Hepatocyte (in vitro differentiated cells): ENCODE measurements around the gene HECTD2.

Experiments
- CTCF ChIP-seq: fragments of 200-600 bp; sonication (generic); IDR thresholded peaks from 2 replicates; pipeline ENCODE4 v1.5.1; 2016; ENCODE audit warnings: antibody characterized with exemption, mild to moderate bottlenecking; ENCODE audit not compliant: poor library complexity
- EZH2 ChIP-seq: fragments of 200-600 bp; sonication (generic); IDR thresholded peaks from 2 replicates; pipeline ENCODE4 v1.6.1; 2016; ENCODE audit warnings: antibody characterized with exemption, mild to moderate bottlenecking, borderline replicate concordance
- EZH2phosphoT487 ChIP-seq: fragments of 200-600 bp; sonication (generic); IDR thresholded peaks from one replicate; pipeline ENCODE4 v1.6.1; 2018; ENCODE audit warnings: antibody characterized with exemption, mild to moderate bottlenecking, low read depth, moderate library complexity; ENCODE audit not compliant: unreplicated experiment, severe bottlenecking

GRCh38 chr10:91479583-91479982 lies 69.4 kb downstream of the HECTD2 start:
- TF ChIP-seq CTCF (no peak), EZH2phosphoT487 (no peak), EZH2 (no peak)
